Umbilical cord (tissue), 2 donors: ENCODE measurements around the gene MED13L. TPM values are rescaled to one million over a fixed set of nuclear protein-coding genes. Genes with fewer than 3 reads are reported as not detected.

Source experiments
- DNase-seq: peaks from one replicate; pipeline ENCODE4 v3.0.0-alpha.2; 2015; ENCODE audit warnings: low spot score
- total RNA-seq: library from RNA; depleted of rRNA; stranded (reverse); fragments of >200 nt; gene quantifications from one replicate; pipeline ENCODE4 v1.2.3, GENCODE V29; 2014; ENCODE audit warnings: low replicate concordance; ENCODE audit not compliant: insufficient read depth

The MED13L gene
- total RNA-seq, 1 donor from 2014 or later = 285 TPM

DNA sequence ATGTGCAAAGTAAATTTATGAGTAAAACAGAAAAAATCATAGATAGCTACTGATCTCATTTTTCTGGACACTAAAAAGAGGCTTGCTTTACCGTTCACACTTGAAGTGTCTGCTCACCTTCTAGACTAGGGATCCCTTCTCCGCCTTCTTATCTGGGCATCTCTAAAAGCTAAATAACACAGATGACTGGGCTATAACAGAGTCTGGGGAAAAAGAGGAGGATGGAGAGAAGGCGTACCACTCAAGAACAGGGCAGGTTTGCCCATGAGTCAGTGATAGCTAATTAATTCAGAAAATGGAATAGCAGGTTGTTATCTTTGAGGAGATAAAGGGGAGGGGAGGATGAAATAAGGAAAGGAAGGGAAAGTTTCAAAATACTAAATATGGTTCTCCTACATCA is 185.3 kb downstream of the MED13L start:
- no peak for DNase-seq

GRCh38 chr12:116091579-116091978 is 185.9 kb downstream of the MED13L start:
- no peak for DNase-seq

DNA sequence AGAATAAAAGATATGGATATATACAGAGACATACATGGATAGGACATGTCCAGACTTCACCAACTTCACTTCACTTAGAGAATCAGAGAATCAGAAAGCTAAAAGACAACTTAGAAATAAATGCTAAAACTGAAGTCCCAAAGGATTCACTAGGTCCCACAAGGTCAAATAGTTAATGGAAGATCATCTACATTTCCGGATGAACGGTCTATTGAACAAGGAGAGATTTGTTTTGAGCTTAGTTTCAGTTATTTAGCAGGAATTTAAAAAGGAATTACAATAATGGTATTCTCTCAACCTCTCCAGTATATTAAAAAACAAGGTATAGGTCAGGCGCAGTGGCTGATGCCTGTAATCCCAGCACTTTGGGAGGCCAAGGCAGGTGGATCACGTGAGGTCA is 187.0 kb downstream of the MED13L start:
- DNase-seq = no peak

GRCh38 chr12:116089080-116089479 is 188.4 kb downstream of the MED13L start:
- DNase-seq = no peak

DNA sequence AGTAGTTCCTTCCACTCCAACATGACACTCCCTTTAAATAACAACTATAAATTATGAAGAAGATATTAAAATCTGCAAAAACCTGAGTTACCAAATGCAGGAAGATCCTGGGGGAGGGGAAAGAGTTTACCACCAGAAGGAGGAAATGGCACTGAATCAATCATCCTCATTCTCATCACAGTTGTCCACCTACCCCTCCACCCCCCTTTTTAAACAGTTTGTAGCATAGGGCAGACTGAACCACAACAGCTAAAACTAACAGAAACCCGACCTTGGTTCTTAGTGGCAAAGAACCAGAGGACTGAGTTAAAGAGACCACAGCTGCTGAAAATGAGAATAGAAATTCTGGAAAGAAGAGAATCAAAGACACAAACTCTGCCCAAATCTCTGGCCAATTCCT is 189.5 kb downstream of the MED13L start:
- DNase-seq = no peak

DNA sequence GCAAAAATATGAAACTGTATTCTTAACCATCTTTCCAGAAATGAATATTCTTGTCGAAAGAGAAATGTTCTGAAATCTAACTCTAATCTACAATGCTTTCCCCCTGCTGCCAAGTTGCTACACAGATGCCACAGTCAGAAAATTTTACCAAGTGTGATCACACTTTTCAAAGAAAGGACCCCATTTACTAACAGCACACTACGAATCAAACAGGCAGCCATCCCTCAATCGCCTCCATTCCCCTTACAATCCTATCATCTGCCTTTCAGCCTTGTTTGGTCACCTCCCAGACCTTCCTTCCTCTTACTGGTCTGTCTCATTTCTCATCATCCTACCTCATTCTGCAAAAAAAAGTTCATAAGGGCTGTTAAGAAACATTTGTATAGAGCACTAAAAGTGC is 190.1 kb downstream of the MED13L start:
- DNase-seq = no peak

DNA sequence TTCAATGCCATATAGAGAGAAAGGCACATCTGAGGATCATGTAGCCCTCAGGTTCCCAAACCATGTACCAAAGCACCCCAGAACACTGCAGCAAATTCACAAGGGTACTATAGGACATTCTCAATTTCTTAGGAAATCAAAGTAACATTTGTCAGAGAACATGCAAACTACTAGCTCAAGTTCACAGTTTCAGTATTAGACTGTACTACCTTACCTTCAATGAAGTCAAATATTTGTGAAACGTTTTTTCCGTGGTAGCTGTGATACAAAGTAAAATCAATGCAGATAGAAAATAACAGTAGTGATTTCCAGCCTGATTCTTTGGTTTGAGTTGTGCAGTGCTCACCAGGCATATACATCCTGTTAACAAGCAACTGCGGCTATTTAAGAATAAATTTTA is 197.1 kb downstream of the MED13L start:
- no peak for DNase-seq

DNA sequence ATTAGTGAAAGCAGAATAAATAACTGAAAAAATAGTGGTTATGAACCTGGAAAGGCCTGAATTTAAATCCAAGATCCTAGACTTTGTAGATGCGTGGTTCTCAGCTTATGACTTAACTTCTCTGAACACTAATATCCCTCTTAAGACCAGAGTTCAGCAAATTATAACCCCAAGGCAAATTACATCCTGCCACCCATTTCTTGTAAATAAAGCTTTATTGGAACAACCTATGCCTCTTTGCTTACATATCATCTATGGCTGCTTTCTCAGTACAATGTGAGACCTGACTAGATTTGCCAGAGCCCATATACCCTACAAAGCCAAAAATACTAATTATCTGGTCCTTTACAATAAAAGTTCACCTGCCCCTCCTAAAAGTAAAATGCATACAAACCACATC is 199.1 kb downstream of the MED13L start:
- DNase-seq = no peak

DNA sequence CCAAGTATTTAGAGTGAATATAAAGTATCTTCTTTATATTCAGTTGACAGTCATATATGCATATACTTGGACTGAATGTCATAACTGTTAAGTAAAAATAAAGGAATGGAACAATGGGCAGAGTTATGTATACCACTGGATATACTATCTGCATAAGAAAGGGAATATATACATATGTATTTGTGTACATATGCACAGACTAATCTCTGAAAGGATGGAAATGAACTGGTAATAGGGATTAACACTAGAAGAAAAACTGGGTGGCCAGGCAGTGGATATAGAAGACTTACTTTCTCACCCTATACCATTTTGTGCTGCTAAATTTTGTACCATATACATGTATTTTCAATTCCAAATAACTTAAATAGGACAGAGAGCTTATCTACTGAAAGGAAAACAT is 200.1 kb downstream of the MED13L start:
- no peak for DNase-seq

DNA sequence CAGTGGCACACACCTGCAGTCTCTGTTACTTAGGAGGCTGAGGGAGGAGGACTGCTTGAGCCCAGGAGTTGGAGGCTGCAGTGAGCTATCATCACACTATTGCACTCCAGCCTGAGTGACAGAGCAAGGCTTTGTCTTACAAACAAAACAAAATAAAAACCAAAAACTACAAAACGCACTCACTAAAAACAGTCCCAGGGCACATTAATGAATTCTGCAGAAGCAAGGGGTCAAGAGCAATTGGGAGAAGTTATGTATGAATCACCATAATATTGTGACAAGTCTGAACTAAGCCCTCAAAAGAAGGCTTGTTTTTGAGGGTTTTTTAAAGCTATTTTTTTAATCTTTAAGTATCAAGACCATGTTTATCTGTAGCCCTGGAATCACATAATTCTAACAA is 201.1 kb downstream of the MED13L start:
- no peak for DNase-seq

DNA sequence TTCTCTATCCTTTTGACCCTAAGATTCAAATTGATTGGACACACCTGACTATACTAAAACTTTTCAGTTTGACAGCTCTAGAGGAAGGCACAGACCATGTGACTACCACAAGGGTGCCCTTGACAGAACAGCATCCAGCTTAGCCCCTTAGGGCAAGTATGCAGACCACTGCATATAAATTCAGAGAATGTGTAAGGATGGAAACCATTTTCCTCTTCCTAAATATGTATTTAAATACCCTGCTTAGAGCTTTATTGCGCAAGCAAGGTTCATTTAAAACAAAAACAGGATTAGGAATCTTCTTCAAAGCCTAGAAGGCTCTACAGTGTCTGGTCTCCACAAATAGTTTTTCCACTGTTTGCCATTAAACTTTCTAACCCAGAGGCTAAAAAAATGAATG is 202.8 kb downstream of the MED13L start:
- DNase-seq = no peak

- no peak for DNase-seq
These were observed 205.8 kb downstream of the MED13L start for GRCh38 chr12:116071555-116072230.

GRCh38 chr12:116070444-116070843 is 207.0 kb downstream of the MED13L start:
- DNase-seq = no peak

- no peak for DNase-seq
These were observed 207.6 kb downstream of the MED13L start for GRCh38 chr12:116069943-116070342.

GRCh38 chr12:116068853-116069252 is 208.6 kb downstream of the MED13L start:
- DNase-seq = no peak

DNA sequence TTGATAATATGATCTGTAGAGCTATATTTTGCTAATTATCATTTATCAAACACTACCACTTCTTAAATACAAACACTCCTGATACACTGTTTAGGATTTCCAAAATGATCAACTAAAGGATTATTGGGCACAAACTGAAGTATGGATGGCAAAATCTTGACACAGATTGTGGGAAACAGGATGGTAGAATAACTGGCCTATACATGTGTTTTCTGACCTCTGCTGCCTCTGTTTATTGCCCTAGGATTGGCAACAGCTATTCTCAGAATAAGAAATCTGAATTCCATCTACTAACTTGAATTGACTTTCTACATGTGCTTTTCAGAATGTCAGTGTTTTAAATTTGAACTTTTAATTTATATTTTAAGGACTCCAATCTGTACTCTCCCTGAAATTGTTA is 209.1 kb downstream of the MED13L start:
- DNase-seq = no peak

GRCh38 chr12:116067892-116068291 is 209.6 kb downstream of the MED13L start:
- no peak for DNase-seq

- no peak for DNase-seq
These were observed 210.9 kb downstream of the MED13L start for GRCh38 chr12:116066381-116067230.

GRCh38 chr12:116065606-116066005 is 211.9 kb downstream of the MED13L start:
- DNase-seq = peak; percentile 78

GRCh38 chr12:116064493-116064892 is 213.0 kb downstream of the MED13L start:
- no peak for DNase-seq

- no peak for DNase-seq
These were observed 214.8 kb downstream of the MED13L start for GRCh38 chr12:116062698-116063097.

DNA sequence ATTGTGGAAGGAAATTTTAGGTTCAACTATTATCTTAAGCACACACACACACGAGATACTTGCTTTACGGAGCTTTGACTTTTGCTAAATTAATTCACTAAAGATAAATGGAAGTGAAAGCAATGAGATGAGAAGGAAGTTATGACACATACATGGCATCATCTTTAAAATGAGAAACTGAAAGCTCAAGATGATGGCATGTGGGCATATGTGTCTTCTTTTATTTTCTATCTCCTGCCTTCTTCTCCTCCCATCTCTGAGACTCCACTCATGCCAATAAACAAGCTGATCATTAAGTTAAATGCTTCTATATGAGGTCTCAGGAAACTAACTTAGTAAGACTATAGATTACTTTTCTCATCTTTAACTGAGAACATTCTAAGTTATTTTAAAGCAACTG is 216.7 kb downstream of the MED13L start:
- no peak for DNase-seq

- DNase-seq = peak; percentile 29
These were observed 217.6 kb downstream of the MED13L start for GRCh38 chr12:116059904-116060303.
